ENCODE data around the gene ZNF385C.

DNA sequence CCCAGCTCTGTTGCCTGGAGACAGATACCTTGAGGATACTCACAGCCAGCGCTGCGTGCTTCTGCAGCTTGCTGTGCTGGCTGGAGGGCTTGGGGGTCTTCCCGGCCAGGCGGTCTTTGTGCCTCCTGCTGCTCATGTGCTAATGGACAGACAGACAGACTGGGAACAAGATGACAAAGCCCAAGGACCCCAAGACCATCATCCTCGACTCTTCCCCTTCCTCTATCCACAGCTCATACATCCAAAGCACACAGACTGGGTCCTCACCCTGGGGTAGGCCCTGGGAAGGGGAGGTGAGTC, 70.7 kb downstream of the ZNF385C start:
- TF ChIP-seq CTCF (IDR thresholded peaks at IDR 0.05) (no peak), POLR2A (IDR thresholded peaks at IDR 0.05) (no peak), POLR2AphosphoS5 (IDR thresholded peaks at IDR 0.05) (no peak)

Measured in prostate gland (tissue), 2 donors.